ENCODE measurements around the gene GPR132.

GPR132 gene

GRCh38 chr14:105073720-105074600 lies 8.7 kb upstream of the GPR132 start:
- no peak for DNase-seq

- DNase-seq = no peak
These were observed 7.9 kb upstream of the GPR132 start for GRCh38 chr14:105072892-105073719.

GRCh38 chr14:105072381-105072861 lies 7.2 kb upstream of the GPR132 start:
- no peak for DNase-seq

- DNase-seq = no peak
These were observed 6.7 kb upstream of the GPR132 start for GRCh38 chr14:105071942-105072341.

GRCh38 chr14:105071326-105071725 lies 6.1 kb upstream of the GPR132 start:
- no peak for DNase-seq

GRCh38 chr14:105070760-105071137 lies 5.5 kb upstream of the GPR132 start:
- no peak for DNase-seq

- DNase-seq = no peak
These were observed 4.9 kb upstream of the GPR132 start for GRCh38 chr14:105069871-105070759.

- no peak for DNase-seq
These were observed 4.3 kb upstream of the GPR132 start for GRCh38 chr14:105069522-105069870.

- no peak for DNase-seq
These were observed 3.6 kb upstream of the GPR132 start for GRCh38 chr14:105068818-105069217.

GRCh38 chr14:105067969-105068301 lies 2.7 kb upstream of the GPR132 start:
- DNase-seq = no peak

GRCh38 chr14:105067140-105067968 lies 2.1 kb upstream of the GPR132 start:
- peak; percentile 17 to 38 (median 27) for DNase-seq

GRCh38 chr14:105066240-105067071 lies 1.2 kb upstream of the GPR132 start:
- DNase-seq = no peak

- no peak for DNase-seq
These were observed 498 bp downstream of the GPR132 start for GRCh38 chr14:105064721-105065143.

GRCh38 chr14:105064001-105064400 lies 1.2 kb downstream of the GPR132 start:
- no peak for DNase-seq

GRCh38 chr14:105063506-105063905 lies 1.7 kb downstream of the GPR132 start:
- peak in 1 of 6 experiments; percentile 11 for DNase-seq

GRCh38 chr14:105063056-105063455 lies 2.2 kb downstream of the GPR132 start:
- DNase-seq = no peak

- no peak for DNase-seq
These were observed 3.2 kb downstream of the GPR132 start for GRCh38 chr14:105062048-105062433.

GRCh38 chr14:105061428-105062047 lies 3.7 kb downstream of the GPR132 start:
- DNase-seq = peak in 5 of 6 experiments; percentile 25 to 49 (median 37)

- DNase-seq = peak in 4 of 6 experiments; percentile 18 to 51 (median 29)
These were observed 4.3 kb downstream of the GPR132 start for GRCh38 chr14:105060751-105061427.
